CD1c-positive myeloid dendritic cell (primary cell): Measurements from ENCODE around the gene INO80C.
A peak's percentile ranks its signal among the peaks of the same experiment; 100 is the strongest.

Experiments
- DNase-seq: peaks from one replicate; pipeline ENCODE4 v3.0.0-alpha.2; 2016; ENCODE audit errors: extremely low spot score

The INO80C gene

GRCh38 chr18:35497370-35498197 is at the start of gene INO80C:
TSS of gene INO80C (minus strand) at chr18:35497960. CDS start at chr18:35497874, 86 bp downstream.
- DNase-seq = peak; percentile 98

GRCh38 chr18:35547008-35547605 is 49.3 kb upstream of the INO80C start:
- no peak for DNase-seq

- DNase-seq = no peak
Observed at GRCh38 chr18:35542356-35542755, 44.6 kb upstream of the INO80C start.

GRCh38 chr18:35535297-35535696 is 37.5 kb upstream of the INO80C start:
- DNase-seq = no peak

GRCh38 chr18:35533916-35534405 is 36.2 kb upstream of the INO80C start:
- no peak for DNase-seq

GRCh38 chr18:35528749-35529274 is 31.1 kb upstream of the INO80C start:
- DNase-seq = no peak

- DNase-seq = peak; percentile 46
Observed at GRCh38 chr18:35526495-35527059, 28.8 kb upstream of the INO80C start.

- peak; percentile 64 for DNase-seq
Observed at GRCh38 chr18:35525795-35526494, 28.2 kb upstream of the INO80C start.

GRCh38 chr18:35524226-35524625 is 26.5 kb upstream of the INO80C start:
- peak; percentile 52 for DNase-seq

GRCh38 chr18:35522130-35522959 is 24.6 kb upstream of the INO80C start:
- DNase-seq = no peak

- DNase-seq = no peak
Observed at GRCh38 chr18:35521133-35521532, 23.4 kb upstream of the INO80C start.

GRCh38 chr18:35519148-35519899 is 21.6 kb upstream of the INO80C start:
- DNase-seq = no peak

- DNase-seq = no peak
Observed at GRCh38 chr18:35517715-35518114, 20.0 kb upstream of the INO80C start.

- no peak for DNase-seq
Observed at GRCh38 chr18:35516789-35517188, 19.0 kb upstream of the INO80C start.

- DNase-seq = no peak
Observed at GRCh38 chr18:35516351-35516750, 18.6 kb upstream of the INO80C start.

- DNase-seq = no peak
Observed at GRCh38 chr18:35515460-35516130, 17.8 kb upstream of the INO80C start.

- no peak for DNase-seq
Observed at GRCh38 chr18:35514752-35515459, 17.1 kb upstream of the INO80C start.

- DNase-seq = no peak
Observed at GRCh38 chr18:35514283-35514682, 16.5 kb upstream of the INO80C start.
